SU-DHL-6 (cell line): ENCODE data around the gene YEATS2.

ENCODE experiments used
- EZH2phosphoT487 ChIP-seq: fragments of 200-600 bp; sonication (generic), shearing (Covaris generic); conservative IDR thresholded peaks from 2 replicates; pipeline ENCODE4 v1.6.1; 2018; ENCODE audit warnings: mild to moderate bottlenecking, antibody characterized with exemption, low read length, moderate library complexity, mixed read lengths
- TF ChIP-seq, protein P1 (sequence below): fragments of 200-600 bp; sonication (generic); IDR thresholded peaks from one replicate; pipeline ENCODE4 v1.5.1; 2017; ENCODE audit warnings: antibody characterized with exemption, mild to moderate bottlenecking, low read length, moderate library complexity; ENCODE audit not compliant: insufficient read depth, poor library complexity, severe bottlenecking

DNA sequence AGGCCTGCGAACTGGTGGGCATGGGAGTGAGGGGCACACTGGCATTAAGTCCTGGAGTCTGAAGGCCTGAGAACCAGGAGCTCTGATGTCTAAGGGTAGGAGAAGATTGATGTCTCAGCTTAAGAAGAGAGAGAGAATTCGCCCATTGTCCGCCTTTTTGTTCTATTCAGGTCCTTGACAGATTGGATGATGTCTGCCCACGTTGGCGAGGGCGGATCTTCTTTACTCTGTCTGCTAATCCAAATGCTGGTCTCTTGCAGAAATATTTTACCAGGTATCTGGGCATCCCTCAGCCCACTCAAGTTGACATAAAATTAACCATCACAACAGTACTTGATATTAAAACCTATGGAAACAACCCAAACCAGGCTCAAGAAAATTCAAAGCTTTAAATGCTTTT lies 83.6 kb downstream of the YEATS2 start:
- TF ChIP-seq, protein P1, sequence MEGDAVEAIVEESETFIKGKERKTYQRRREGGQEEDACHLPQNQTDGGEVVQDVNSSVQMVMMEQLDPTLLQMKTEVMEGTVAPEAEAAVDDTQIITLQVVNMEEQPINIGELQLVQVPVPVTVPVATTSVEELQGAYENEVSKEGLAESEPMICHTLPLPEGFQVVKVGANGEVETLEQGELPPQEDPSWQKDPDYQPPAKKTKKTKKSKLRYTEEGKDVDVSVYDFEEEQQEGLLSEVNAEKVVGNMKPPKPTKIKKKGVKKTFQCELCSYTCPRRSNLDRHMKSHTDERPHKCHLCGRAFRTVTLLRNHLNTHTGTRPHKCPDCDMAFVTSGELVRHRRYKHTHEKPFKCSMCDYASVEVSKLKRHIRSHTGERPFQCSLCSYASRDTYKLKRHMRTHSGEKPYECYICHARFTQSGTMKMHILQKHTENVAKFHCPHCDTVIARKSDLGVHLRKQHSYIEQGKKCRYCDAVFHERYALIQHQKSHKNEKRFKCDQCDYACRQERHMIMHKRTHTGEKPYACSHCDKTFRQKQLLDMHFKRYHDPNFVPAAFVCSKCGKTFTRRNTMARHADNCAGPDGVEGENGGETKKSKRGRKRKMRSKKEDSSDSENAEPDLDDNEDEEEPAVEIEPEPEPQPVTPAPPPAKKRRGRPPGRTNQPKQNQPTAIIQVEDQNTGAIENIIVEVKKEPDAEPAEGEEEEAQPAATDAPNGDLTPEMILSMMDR = no peak
- no peak for TF ChIP-seq EZH2phosphoT487
